NB4 (cell line): ENCODE measurements around the gene LRP1B.

ENCODE experiments used
- POLR2A ChIP-seq: IDR thresholded peaks from 2 replicates; pipeline ENCODE4 v1.6.1; 2011; ENCODE audit warnings: mild to moderate bottlenecking; ENCODE audit not compliant: insufficient read length; ENCODE audit errors: extremely low read depth
- TF ChIP-seq, protein P1 (sequence below): IDR thresholded peaks from one replicate; pipeline ENCODE4 v1.5.1; 2012; ENCODE audit warnings: low read depth, low read length
- TF ChIP-seq, protein P2 (sequence below): IDR thresholded peaks from 2 replicates; pipeline ENCODE4 v1.6.1; 2011; ENCODE audit warnings: low read depth, low read length

DNA sequence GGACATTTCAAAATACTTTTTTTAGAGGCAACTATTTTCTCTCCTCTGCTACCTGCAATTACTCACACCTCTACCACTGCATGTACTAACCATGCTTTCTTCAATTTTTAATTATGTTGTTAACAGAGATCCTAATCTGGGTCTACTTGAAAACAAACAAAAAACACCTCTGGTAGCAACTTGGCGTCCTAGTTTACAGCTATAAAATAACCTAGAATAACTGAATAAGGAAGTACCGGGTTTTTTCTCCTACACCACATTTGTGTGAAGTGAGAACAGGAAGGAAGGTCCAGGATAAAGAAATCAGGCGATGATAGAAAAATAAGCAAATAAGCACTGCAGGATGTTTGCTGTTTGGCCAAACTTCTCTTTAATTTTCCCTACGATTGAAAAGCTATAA lies 633.5 kb downstream of the LRP1B start:
- TF ChIP-seq, protein P1, sequence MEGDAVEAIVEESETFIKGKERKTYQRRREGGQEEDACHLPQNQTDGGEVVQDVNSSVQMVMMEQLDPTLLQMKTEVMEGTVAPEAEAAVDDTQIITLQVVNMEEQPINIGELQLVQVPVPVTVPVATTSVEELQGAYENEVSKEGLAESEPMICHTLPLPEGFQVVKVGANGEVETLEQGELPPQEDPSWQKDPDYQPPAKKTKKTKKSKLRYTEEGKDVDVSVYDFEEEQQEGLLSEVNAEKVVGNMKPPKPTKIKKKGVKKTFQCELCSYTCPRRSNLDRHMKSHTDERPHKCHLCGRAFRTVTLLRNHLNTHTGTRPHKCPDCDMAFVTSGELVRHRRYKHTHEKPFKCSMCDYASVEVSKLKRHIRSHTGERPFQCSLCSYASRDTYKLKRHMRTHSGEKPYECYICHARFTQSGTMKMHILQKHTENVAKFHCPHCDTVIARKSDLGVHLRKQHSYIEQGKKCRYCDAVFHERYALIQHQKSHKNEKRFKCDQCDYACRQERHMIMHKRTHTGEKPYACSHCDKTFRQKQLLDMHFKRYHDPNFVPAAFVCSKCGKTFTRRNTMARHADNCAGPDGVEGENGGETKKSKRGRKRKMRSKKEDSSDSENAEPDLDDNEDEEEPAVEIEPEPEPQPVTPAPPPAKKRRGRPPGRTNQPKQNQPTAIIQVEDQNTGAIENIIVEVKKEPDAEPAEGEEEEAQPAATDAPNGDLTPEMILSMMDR, result no peak
- TF ChIP-seq, protein P2, sequence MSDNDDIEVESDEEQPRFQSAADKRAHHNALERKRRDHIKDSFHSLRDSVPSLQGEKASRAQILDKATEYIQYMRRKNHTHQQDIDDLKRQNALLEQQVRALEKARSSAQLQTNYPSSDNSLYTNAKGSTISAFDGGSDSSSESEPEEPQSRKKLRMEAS, result no peak
- TF ChIP-seq POLR2A, result no peak
